Colonic mucosa (tissue), 4 donors: Measurements from ENCODE around the gene KCNIP4. TPM values are rescaled to one million over a fixed set of nuclear protein-coding genes. Genes with fewer than 3 reads are reported as not detected.

Source experiments
- DNase-seq: peaks from one replicate; pipeline ENCODE4 v3.0.0-alpha.2; 2020
- H3K27ac ChIP-seq: fragments of 200-600 bp; one replicate; pipeline ENCODE4 v1.8.0; 2021
- H3K27me3 ChIP-seq: fragments of 200-600 bp; one replicate; pipeline ENCODE4 v1.8.0; 2021
- H3K36me3 ChIP-seq: fragments of 200-600 bp; one replicate; pipeline ENCODE4 v1.8.0; 2021
- H3K4me1 ChIP-seq: fragments of 200-600 bp; one replicate; pipeline ENCODE4 v1.8.0; 2021; ENCODE audit warnings: mild to moderate bottlenecking
- H3K4me3 ChIP-seq: fragments of 200-600 bp; one replicate; pipeline ENCODE4 v1.8.0; 2021
- H3K9ac ChIP-seq, 2 donors: one replicate each; pipeline ENCODE4 v1.7.0; 2013; ENCODE audit warnings: control low read depth in 2 of 2, low read depth in 2 of 2, low read length in 2 of 2
- H3K9me3 ChIP-seq: fragments of 200-600 bp; one replicate; pipeline ENCODE4 v1.8.0; 2021
- intact Hi-C: fragments of 100-400 bp; cut with DNase I; formaldehyde crosslinking; loops from one replicate; pipeline ENCODE4 v1.14.1; 2022
- total RNA-seq, 2 donors: library from RNA; stranded (reverse); fragmentation: NEBNext Ultra II Directional in 1 of 2; extraction: Animal tissue kit (Norgen Biotek cat#: 25700) in 1 of 2; gene quantifications; one replicate each; pipeline ENCODE4 v1.2.1, GENCODE V29; 2021
- TF ChIP-seq, protein P1 (sequence below): fragments of 200-600 bp; IDR thresholded peaks from one replicate; pipeline ENCODE4 v1.8.0; 2022; ENCODE audit warnings: antibody characterized with exemption, mild to moderate bottlenecking
- donor health status: healthy.
- donor health status: DM: no; HTN: no; CAD: no.
- donor health status: DM: no; HTN: no; CAD: no.

KCNIP4 gene
- total RNA-seq, 2 donors from 2014 or later, result 0.67 to 1.2 TPM

DNA sequence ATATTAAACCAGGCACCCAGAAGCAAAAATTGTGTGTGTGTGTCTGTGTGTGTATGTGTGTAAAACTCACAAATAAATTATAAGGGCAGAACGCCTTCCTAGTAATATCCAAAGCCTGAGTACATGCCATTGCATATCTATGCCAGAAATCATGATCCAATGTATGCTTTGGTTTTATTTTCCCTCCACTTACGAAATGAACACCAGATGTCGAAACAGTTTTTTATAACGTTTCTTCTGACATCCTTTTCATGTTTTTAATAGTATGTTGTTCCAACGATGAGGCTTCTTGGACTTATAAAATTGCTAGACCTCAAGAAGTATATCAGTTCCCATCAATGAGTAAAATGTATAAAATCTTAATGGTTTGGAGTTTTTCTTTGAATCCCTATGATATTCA, 55.4 kb downstream of the KCNIP4 start:
- H3K9me3 ChIP-seq, result no peaks in the 10 kb centered on the region
- no peaks in the 10 kb centered on the region for H3K27me3 ChIP-seq
- no peaks in the 10 kb centered on the region for H3K36me3 ChIP-seq
- DNase-seq, result no peak
- no peak overlapping the region for H3K9ac ChIP-seq
- H3K4me3 ChIP-seq, result no peak overlapping the region
- H3K4me1 ChIP-seq, result no peaks in the 10 kb centered on the region
- intact Hi-C loops, result no loop called here
- TF ChIP-seq, protein P1, sequence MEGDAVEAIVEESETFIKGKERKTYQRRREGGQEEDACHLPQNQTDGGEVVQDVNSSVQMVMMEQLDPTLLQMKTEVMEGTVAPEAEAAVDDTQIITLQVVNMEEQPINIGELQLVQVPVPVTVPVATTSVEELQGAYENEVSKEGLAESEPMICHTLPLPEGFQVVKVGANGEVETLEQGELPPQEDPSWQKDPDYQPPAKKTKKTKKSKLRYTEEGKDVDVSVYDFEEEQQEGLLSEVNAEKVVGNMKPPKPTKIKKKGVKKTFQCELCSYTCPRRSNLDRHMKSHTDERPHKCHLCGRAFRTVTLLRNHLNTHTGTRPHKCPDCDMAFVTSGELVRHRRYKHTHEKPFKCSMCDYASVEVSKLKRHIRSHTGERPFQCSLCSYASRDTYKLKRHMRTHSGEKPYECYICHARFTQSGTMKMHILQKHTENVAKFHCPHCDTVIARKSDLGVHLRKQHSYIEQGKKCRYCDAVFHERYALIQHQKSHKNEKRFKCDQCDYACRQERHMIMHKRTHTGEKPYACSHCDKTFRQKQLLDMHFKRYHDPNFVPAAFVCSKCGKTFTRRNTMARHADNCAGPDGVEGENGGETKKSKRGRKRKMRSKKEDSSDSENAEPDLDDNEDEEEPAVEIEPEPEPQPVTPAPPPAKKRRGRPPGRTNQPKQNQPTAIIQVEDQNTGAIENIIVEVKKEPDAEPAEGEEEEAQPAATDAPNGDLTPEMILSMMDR, result no peak
- H3K27ac ChIP-seq, result no peak overlapping the region

- TF ChIP-seq, protein P1, result no peak
- intact Hi-C loops, result no loop called here
- Histone ChIP-seq H3K4me1 (no peaks in the 10 kb centered on the region), H3K27ac (no peak overlapping the region), H3K9me3 (no peaks in the 10 kb centered on the region), H3K9ac (no peak overlapping the region), H3K36me3 (no peaks in the 10 kb centered on the region), H3K27me3 (no peaks in the 10 kb centered on the region), H3K4me3 (no peak overlapping the region)
- DNase-seq, result no peak
Measured at GRCh38 chr4:21890231-21890630, 58.3 kb downstream of the KCNIP4 start.

DNA sequence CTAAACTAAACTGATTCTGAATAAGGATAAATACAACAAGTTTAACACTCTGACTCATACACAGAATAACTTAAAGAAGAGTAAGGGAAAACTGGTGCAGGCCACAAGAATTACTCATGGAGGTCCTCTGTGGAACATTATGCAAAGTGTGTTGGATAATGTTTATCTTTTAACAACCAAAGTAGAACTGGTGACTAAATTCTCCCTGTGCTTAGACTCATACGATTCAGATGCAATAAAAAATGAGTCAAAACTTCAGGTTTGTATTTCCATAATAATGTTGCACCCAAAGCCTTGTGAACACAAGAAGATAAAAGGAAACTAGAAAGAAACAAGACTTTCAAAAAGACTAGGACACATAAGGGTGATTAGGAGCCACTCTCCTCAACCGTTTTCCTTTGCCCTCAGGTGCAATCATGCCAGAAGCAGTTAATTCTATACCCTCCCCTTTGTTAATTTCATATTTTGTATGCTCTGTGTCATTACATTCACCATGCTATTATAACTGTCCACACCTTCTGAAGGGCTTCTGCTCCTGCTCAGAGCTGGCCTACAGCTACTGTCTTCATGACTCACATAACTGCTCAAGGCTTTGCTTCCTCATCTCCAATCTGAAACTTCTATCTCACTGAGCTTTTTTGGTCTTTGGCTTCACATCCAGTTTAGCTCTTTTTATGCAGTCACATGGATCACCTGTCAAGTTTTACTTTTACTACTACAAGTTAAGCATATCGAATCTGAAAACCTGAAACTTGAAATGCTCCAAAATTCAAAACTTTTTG, 60.2 kb downstream of the KCNIP4 start:
- Histone ChIP-seq H3K36me3 (no peaks in the 10 kb centered on the region), H3K4me1 (no peaks in the 10 kb centered on the region), H3K27me3 (no peaks in the 10 kb centered on the region), H3K9me3 (no peaks in the 10 kb centered on the region), H3K4me3 (no peak overlapping the region), H3K27ac (no peak overlapping the region), H3K9ac (no peak overlapping the region)
- intact Hi-C loops, result no loop called here
- TF ChIP-seq, protein P1, result no peak
- no peak for DNase-seq

- Histone ChIP-seq H3K4me3 (no peak overlapping the region), H3K4me1 (no peaks in the 10 kb centered on the region), H3K27ac (no peak overlapping the region), H3K9me3 (no peaks in the 10 kb centered on the region), H3K9ac (no peak overlapping the region), H3K27me3 (no peaks in the 10 kb centered on the region), H3K36me3 (no peaks in the 10 kb centered on the region)
- intact Hi-C loops, result no loop called here
- DNase-seq, result no peak
- TF ChIP-seq, protein P1, result no peak
Measured at GRCh38 chr4:21887481-21887880, 61.1 kb downstream of the KCNIP4 start.

- H3K36me3 ChIP-seq, result no peaks in the 10 kb centered on the region
- no peaks in the 10 kb centered on the region for H3K4me1 ChIP-seq
- no peak overlapping the region for H3K9ac ChIP-seq
- no peak for DNase-seq
- no peaks in the 10 kb centered on the region for H3K9me3 ChIP-seq
- H3K4me3 ChIP-seq, result no peak overlapping the region
- no peak overlapping the region for H3K27ac ChIP-seq
- TF ChIP-seq, protein P1, result no peak
- intact Hi-C loops, result no loop called here
- H3K27me3 ChIP-seq, result no peaks in the 10 kb centered on the region
Measured at GRCh38 chr4:21885770-21886169, 62.8 kb downstream of the KCNIP4 start.
